Measurements from ENCODE around the gene PCNX1.
A peak's percentile ranks its signal among the peaks of the same experiment; 100 is the strongest.
"Not testable (repeated sequence)": the region's sequence is repeated elsewhere in the genome, so short reads cannot be mapped to it uniquely, and the experiment has no call there.

The PCNX1 gene

DNA sequence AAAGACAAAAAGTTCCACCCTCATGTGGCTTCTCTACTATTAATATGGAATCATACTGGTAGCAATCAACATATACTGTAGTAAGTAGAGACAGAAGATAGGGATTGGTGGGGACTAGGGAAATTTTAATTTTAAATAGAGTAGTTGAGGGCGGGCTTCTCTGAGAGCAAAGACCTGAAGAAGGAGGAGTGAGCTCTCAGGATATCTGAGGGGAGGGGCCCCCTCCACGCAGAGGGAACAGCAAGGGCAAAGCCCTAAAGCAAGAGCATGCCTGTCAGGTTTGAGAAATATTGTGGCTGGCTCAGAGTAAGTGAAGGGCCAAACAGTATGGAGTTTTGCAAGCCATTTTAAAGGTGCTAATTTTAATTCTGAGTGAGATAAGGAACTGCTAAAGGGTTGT lies 64.3 kb downstream of the PCNX1 start:
- no peak for DNase-seq

DNA sequence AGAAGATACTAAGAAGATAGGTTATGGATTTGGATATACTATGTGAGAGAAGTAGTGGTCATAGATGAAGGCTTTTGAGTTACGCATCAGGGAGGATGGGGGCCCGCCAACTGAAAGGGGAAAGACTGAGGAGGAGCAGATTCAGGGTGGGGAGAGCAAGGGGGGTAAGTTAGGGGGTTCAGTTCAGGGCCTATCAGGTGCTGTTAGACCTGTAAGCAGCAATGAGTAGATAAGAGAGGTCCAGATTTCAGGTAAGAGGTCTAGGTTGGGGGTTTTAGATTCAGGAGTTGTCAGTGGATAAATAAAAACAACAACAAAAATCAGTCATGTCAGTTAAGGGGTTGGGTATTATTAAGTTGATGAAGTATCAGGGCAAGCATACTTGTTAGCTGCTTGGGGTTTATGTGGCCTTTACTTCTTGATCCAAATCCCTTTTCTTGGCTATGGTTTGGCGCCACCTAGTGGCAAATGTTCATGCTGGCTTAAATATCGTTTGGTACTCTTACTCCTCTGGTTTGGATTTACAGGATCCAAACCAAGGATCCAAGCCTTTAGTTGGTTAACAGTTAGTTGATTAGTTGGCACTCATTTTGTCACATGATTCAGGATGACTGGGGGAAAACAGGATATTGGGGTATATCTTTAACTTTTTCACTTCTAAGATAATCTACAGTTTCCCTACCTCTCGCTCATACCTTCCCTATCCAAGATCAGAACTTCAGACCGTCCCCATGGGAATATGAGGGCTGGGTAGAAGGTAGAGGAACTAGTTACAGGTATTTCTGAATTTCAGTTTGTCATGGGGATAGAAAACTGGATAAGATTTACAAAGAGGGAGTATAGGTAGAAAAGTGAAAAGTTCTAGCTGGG lies 65.1 kb downstream of the PCNX1 start:
- peak; percentile 82 for DNase-seq

DNA sequence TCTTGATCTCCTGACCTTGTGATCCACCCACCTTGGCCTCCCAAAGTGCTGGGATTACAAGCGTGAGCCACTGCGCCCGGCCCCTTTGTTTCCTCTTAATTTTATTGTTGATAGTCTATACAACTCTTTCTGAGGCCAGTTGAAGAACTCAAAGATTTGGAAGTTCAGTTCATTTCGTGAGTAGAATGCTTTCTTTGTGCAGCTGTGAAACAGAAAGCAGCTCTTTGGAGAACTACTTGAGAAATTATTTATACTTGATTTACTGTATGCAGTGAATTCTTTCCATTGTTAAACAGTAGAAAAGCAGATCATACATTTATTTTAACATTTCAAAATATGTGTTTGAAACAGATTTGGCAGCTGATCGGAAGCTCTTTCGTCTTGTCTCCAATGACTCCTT lies 69.3 kb downstream of the PCNX1 start:
- DNase-seq: no peak

DNA sequence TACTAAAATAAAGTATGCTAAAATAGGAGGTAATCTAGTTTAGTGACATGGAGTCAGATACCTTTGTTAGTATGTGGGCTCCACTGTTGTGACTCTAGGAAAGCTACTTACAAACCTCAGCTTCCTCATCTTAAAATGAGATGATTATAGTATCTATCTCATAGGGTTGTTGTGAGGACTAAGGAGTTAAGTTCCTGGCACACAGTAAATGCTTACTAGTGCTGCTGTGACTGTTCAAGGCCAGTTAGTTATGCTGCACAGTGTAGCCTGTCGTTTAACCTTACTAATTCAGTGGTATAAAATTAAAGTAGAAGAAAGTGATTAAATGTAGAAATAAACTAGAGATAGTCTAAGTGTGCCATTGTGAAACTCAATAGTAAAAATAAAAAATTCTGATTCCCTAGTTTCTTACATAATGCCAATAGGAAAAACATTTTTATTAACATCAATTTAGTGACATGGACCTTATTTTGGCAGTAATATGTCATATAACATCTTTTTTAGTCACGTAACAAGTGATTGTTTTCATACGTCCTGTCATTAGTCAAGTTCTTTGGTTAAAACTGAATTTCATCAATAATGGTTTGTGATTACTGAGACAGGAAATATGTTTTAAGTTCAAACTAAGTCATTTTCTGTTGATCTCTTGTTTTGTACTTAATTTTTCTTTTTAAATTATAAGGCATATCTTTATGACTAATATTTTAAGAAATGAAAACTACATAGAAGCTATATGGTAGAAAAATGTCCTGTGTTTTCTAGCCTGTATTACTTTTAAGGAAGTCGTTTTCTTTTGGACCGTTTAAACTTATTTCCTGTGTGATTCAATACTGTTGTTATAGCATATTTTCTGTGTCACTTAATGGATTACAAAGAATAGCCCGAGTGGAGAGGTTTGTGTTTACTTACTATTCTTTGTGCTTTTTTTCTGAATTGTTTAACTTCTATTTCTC lies 74.0 kb downstream of the PCNX1 start:
- DNase-seq: no peak

DNA sequence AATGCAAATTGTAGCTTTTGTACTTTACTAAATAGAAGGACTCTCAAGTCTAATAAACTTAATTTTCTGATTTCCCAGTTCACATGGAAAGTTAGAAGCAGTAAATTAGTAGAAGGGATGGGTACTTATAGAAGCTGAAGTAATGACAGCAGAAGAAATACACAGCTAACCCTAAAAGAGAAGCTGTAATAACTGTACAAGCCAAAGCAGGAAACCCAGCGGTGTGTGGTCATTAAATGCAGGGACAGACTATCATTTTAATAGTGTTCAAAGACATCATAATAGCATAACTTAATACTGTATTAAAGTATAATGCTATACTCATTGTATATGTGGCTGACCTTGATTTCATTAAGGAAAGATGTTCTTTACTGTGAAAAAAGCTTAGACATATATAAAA lies 74.9 kb downstream of the PCNX1 start:
- DNase-seq: no peak

DNA sequence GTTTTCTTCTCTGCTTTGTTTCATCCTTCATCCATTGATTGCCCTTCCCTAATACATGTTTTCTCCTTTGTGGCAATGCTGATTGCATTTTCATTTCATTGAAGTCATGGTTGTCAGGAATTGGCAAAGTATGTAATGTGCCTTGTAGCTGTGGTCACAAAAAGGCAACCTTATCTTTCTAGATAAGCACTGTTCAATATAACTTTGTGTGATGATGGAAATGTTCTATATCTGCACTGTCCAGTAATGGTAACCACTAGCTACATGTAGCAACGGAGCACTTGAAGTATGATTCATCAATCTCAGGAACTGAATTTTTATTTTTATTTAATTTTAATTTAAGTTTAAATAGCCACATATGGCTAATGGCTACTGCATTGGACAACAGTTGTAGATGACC lies 79.8 kb downstream of the PCNX1 start:
- no peak for DNase-seq

DNA sequence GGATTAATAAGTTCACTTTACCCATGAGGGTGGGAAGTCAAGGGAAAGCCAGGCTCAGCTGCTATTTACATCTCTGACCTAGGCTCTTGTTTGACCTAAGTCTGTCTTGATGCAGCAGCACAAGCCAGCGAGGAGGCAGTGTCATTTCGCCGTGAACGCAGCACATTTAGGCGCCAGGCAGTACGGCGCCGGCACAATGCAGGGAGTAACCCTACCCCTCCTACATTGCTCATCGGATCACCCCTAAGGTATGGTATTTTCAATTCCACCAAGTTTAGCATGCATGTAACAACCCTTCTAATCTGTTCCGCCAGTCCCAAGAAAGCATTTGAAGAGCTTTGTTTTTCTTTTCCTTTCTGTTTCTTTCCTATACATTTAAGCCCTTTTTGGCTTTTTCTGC lies 81.2 kb downstream of the PCNX1 start:
- DNase-seq: no peak

DNA sequence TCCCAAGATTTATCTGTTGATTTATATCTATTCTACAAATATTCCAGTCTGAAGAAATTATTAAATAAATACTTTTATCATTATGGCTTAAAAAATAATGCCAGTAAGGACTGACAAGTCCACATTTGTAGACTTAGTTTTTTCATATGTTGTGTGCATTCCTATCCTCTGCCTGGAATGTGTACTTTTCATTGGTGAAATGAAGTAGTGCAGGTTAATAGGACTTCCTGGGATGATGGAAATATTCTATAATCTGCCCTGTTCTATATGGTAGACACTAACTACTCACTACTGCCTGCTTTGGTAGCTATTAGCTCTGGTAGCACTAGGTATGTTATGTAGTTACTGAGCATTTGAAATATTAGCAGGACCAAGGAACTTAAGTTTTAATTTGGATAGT lies 86.7 kb downstream of the PCNX1 start:
- no peak for DNase-seq

DNA sequence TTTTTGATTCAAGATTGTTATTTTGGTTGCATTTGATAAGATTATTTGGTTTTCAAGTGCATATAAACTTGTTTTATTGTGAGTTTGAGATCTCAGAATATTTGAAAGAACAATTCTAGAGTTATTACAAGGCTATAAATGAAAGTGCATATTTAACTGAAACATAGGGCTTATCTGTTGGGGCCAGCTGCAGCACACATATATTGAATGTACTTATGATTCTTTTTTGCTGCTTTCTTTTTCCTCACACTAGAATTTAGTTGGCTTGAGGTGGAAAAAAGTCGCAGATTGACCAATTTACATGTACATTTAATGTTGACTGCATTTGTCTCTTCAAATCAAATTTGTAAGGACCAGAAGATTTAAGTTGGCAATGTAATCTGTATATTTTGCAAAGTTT lies 88.0 kb downstream of the PCNX1 start:
- no peak for DNase-seq

DNA sequence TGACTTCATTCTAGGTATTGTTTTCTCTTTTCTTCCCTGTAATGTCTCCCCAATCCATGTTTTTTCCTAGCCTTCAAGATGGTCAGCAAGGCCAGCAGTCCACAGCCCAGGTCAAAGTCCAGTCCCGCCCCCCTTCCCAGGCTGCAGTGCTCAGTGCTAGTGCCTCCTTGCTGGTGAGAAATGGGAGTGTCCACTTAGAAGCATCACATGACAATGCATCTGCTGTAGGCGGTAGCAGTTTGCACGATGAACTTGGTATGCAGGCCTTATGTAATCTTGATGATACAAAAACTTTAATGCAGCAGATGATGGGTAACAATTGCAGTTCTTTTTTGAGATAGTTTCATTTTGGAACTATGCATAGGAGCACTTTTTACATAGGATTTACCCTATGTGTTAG lies 88.4 kb downstream of the PCNX1 start:
- DNase-seq: no peak

DNA sequence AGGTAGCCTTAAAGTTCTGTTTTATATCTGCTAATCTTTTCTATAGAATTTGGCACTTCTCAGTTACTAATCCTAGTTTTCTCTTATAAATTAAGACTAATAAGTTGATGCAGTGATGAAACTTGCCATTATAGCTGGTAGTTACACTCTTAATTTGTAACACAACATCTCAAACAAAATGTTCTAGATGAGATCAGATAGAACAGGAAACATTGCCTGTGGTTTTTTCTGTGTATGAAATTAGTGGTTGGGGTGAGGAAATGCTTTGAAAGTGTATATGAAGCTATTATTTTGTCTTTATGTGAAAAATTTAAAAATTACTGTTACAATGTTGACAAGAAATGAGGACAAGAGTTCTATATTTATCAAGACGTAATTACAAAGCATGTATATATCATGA lies 91.9 kb downstream of the PCNX1 start:
- DNase-seq: no peak

DNA sequence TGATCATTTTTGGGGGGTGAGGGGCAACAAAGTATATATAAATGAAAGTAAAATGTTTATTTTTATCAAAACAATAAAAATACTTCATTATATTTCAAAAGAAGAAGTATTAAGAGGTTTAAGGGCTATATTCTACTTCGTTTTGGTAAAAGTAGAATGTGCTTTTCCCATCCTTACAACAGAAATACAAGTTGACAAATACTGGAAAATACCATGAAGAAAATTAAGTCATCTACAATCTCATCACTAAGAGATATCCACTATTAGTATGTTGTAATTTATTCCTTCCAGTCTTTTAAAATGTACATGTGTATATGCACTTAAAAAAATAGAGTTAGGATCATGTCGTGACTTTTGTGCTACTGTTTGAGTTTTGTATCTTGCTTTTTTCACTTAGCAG lies 92.8 kb downstream of the PCNX1 start:
- DNase-seq: no peak

DNA sequence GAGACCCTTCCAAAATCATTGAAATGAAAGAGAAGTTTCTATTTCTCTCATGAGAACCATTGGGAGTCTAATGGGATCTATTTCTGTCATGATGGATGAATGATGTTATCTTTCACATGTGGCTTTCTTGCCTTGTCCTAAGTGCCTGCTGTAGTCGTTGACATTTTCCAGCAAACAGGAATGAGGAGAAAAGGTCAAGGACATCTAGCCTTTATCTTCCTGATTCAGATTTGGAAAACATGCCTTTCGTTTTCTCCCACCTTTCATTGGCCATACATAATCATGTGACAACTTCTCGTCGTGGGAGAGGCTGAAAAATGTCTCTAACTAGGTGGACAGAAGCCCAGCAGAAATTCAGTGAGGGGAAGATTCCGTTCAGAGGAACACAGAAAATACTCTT lies 94.5 kb downstream of the PCNX1 start:
- no peak for DNase-seq

DNA sequence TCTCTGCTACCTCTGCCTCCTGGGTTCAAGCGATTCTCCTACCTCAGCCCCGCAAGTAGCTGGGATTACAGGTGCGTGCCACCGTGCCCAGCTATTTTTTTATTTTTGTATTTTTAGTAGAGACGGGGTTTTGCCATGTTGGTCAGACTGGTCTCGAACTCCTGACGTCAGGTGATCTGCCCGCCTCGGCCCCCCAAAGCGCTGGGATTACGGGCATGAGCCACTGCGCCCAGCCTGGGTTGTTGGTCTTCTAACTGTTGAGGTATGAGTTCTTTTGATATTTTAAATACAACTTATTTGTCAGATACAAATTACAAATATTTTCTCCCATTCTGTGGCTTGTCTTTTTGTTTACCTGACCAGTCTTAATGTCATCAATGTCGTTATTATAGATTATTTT lies 95.9 kb downstream of the PCNX1 start:
- DNase-seq: no peak

DNA sequence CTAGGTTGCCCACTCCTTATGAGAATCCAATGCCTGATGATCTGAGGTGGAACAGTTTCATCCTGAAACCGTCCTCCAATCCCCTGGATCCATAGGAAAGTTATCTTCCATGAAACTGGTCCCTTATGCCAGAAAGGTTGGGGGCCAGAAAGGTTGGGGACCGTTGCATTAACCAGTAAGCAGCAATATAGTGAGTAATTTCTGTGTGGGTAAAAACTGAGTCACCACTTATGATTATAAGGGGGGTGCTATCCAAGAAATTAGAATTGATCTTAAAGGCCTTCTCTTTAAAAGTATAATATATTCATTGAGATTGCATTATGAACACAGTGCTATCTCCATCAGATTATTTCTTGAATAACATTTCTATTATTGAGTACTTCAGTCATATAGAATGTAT lies 97.2 kb downstream of the PCNX1 start:
- DNase-seq: no peak

DNA sequence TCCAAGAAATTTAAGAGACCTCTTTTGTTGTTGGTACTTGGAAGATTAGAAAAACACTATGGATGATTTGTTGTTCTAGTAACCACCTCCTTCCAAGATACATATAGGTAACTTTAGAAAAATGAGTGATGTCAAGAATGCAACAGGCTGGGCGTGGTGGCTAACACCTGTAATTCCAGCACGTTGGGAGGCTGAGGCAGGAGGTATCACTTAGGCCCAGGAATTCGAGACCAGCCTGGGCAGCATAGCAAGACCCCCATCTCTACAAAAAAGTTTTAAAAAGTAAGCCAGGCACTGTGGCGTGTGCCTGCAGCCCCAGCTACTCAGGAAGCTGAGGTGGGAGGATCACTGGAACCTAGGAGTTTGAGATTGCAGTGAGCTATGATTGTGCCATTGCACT lies 97.8 kb downstream of the PCNX1 start:
- no peak for DNase-seq

DNA sequence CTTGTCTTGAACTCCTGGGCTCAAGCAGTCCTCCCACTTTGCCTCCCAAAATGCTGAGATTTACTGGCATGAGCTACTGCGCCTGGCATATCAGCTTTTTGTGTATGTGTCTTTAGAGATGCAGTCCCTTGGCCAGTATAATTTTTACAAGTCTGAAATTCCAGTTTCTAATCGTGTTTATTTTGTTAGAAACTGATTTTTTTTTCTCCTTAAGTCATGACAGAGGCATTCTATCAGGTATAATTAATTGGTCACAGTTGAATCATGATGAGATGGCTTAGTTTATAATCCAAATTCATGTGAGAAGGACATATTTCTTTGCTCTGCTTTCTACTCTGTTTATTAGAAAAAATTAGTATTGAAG lies 98.9 kb downstream of the PCNX1 start:
- DNase-seq: no peak

DNA sequence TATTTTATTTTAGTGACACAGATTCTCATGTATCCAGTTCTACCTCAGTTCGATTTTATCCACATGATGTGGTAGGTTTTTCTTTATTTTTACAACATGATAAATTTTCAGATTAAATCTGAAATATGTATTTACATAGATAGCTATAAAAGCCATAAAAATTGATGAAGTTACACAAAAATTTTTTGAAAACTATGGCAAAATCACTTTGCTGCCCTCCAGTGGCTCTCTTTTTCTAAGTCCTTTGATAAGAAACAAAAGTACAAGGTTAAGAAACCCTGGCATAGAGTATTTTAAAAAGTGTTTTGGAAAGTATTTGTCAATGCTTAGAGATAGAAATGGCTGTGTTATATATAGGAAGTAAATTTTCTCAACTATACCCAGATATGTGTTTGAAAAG lies 104.2 kb downstream of the PCNX1 start:
- DNase-seq: no peak

DNA sequence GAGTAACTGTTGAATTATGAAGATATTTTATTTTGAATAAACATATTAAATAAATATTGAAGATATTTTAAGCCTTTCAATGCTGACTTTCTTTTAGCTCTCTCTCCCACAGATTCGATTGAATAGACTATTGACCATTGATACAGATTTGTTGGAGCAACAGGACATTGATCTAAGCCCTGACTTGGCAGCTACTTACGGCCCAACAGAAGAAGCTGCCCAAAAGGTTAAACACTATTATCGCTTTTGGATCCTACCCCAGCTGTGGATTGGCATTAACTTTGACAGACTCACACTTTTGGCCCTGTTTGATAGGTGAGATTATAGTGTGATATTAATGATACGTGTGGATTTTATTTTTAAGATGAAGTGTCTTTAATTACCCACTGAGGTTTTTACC lies 105.6 kb downstream of the PCNX1 start:
- DNase-seq: no peak

DNA sequence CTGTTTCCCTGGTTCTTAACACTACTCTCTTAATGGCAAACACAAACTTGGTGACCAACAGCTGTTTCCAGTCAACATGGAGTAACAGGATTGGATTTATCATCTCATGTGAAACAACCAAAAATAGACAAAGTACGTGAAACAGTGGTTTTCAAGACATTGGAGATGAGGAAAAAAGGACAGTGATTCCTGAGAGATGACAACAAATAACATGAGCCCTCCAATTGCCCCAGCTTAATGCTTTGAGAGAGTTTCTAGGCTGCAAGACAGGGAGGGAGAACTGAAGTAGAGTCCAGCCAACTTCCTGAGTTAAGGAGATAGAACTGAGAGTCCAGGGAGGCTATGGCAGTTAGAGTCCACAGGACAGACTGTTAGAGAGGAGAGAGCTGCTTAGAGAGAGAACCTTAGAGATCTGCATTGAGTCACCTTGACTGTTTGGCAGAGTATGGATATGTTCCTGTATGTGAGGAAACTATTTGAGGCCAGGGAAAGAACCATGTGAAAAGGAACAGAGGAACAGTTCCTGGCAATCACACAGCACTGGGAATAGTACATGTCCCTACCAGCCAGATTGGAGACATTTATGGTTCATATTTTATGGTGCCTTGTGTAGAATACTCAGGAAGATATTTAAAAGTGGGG lies 106.4 kb downstream of the PCNX1 start:
- DNase-seq: no peak

DNA sequence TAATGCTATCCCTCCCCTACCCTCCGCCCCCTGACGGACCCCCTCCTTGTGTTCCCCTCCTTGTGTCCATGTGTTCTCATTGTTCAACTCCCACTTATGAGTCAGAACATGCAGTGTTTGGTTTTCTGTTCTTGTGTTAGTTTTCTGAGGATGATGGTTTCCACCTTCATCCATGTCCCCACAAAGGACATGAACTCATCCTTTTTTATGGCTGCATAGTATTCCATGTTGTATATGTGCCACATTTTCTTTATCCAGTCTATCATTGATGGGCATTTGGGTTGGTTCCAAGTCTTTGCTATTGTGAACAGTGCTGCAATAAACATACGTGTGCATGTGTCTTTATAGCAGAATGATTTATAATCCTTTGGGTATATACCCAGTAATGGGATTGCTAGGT lies 112.7 kb downstream of the PCNX1 start:
- not testable (repeated sequence) for DNase-seq

DNA sequence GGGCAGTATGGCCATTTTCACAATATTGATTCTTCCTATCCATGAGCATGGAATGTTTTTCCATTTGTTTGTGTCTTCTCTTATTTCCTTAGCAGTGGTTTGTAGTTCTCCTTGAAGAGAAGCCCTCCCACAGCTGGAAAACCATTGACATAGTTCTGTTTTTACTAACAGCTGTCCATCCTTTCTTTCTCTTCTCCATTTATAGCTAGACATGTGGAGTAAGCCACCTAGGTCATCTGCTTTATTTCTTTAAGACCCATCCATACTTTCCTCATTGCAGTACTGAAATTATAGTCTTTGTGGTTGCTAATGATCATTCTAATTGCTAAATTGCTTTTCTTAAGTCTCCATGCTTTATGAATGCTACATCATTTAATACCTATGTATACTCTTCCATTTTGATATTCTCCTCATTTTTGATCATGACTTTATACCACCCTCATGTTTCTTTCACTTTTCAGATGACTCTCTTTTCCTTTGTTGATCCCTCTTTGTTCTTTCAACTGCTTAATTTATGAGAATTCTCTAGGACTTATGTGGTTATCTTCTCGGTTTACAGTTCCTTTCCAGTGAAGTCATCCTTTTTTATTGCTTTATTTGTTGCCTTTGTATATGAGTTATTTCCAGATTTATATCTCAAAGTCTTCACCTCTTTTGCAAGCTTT lies 114.2 kb downstream of the PCNX1 start:
- no peak for DNase-seq

Data from right forelimb (tissue), 1 donor.